Astrocyte (in vitro differentiated cells and primary cell): ENCODE results near the gene CHURC1. TPM values are rescaled to one million over a fixed set of nuclear protein-coding genes. Genes with fewer than 3 reads are reported as not detected.
A peak's percentile ranks its signal among the peaks of the same experiment; 100 is the strongest.

Experiments
- DNase-seq: peaks from one replicate; pipeline ENCODE4 v3.0.0-alpha.2; 2010; ENCODE audit warnings: low read depth
- FAIRE-seq: peaks from 2 replicates; lab custom pipeline; 2011; peaks lifted over from hg19 to GRCh38; lab: Jason Lieb, UNC
- H2AFZ ChIP-seq: 2 replicates; pipeline ENCODE4 v1.6.0; 2012; ENCODE audit warnings: low read depth, low read length, inconsistent platforms
- H3K27ac ChIP-seq: 2 replicates; pipeline ENCODE4 v1.5.1; 2011; ENCODE audit warnings: low read depth, low read length, inconsistent platforms
- H3K27me3 ChIP-seq: 2 replicates; pipeline ENCODE4 v1.6.0; 2011; ENCODE audit warnings: low read length, inconsistent platforms; ENCODE audit not compliant: insufficient read depth
- H3K36me3 ChIP-seq: 2 replicates; pipeline ENCODE4 v1.5.1; 2011; ENCODE audit warnings: low read length, inconsistent platforms; ENCODE audit not compliant: insufficient read depth
- H3K4me1 ChIP-seq: 2 replicates; pipeline ENCODE4 v1.5.1; 2011; ENCODE audit warnings: low read length, inconsistent platforms; ENCODE audit not compliant: insufficient read depth
- H3K4me2 ChIP-seq: 2 replicates; pipeline ENCODE4 v1.6.0; 2012; ENCODE audit warnings: low read length, inconsistent platforms
- H3K4me3 ChIP-seq: 2 replicates; pipeline ENCODE4 v1.5.1; 2011; ENCODE audit warnings: low read depth, mild to moderate bottlenecking, low read length, inconsistent platforms; ENCODE audit not compliant: insufficient read depth
- H3K79me2 ChIP-seq: 2 replicates; pipeline ENCODE4 v1.6.0; 2012; ENCODE audit warnings: mild to moderate bottlenecking, low read length, inconsistent platforms; ENCODE audit not compliant: insufficient read depth
- H3K9ac ChIP-seq: 2 replicates; pipeline ENCODE4 v1.6.0; 2012; ENCODE audit warnings: mild to moderate bottlenecking, low read length, inconsistent platforms
- H3K9me3 ChIP-seq: 2 replicates; pipeline ENCODE4 v1.5.1; 2012; ENCODE audit warnings: low read depth, mild to moderate bottlenecking, low read length, inconsistent platforms; ENCODE audit not compliant: insufficient read depth
- H4K20me1 ChIP-seq: 2 replicates; pipeline ENCODE4 v1.6.0; 2012; ENCODE audit warnings: low read length, inconsistent platforms; ENCODE audit not compliant: insufficient read depth
- H3K27ac Mint-ChIP-seq: one replicate; pipeline ENCODE4 v1.8.0; 2021; ENCODE audit warnings: mild to moderate bottlenecking, mixed read lengths; ENCODE audit not compliant: unreplicated experiment
- H3K27me3 Mint-ChIP-seq: one replicate; pipeline ENCODE4 v1.8.0; 2021; ENCODE audit warnings: low read depth, mixed read lengths; ENCODE audit not compliant: unreplicated experiment
- H3K36me3 Mint-ChIP-seq: one replicate; pipeline ENCODE4 v1.8.0; 2021; ENCODE audit warnings: low read depth, mixed read lengths; ENCODE audit not compliant: unreplicated experiment
- H3K4me1 Mint-ChIP-seq: one replicate; pipeline ENCODE4 v1.8.0; 2021; ENCODE audit warnings: low read depth, mixed read lengths; ENCODE audit not compliant: unreplicated experiment
- H3K4me3 Mint-ChIP-seq: one replicate; pipeline ENCODE4 v1.8.0; 2021; ENCODE audit warnings: mild to moderate bottlenecking, moderate library complexity, mixed read lengths; ENCODE audit not compliant: unreplicated experiment
- H3K9me3 Mint-ChIP-seq: one replicate; pipeline ENCODE4 v1.8.0; 2021; ENCODE audit warnings: mild to moderate bottlenecking, mixed read lengths; ENCODE audit not compliant: unreplicated experiment
- EZH2 ChIP-seq: IDR thresholded peaks from 2 replicates; pipeline ENCODE4 v1.6.1; 2012; ENCODE audit warnings: mild to moderate bottlenecking, low read length, inconsistent platforms; ENCODE audit not compliant: insufficient read depth
- total RNA-seq: library from RNA; stranded (reverse); gene quantifications from 2 replicates; pipeline ENCODE4 v1.2.1, GENCODE V29; 2021
- TF ChIP-seq, protein P1 (sequence below): IDR thresholded peaks from 2 replicates; pipeline ENCODE4 v1.5.1; 2011; ENCODE audit warnings: low read depth, mild to moderate bottlenecking, inconsistent platforms, low read length, moderate library complexity; ENCODE audit not compliant: insufficient read depth

Gene CHURC1
- total RNA-seq, 1 donor from 2014 or later: 48.1 TPM

DNA sequence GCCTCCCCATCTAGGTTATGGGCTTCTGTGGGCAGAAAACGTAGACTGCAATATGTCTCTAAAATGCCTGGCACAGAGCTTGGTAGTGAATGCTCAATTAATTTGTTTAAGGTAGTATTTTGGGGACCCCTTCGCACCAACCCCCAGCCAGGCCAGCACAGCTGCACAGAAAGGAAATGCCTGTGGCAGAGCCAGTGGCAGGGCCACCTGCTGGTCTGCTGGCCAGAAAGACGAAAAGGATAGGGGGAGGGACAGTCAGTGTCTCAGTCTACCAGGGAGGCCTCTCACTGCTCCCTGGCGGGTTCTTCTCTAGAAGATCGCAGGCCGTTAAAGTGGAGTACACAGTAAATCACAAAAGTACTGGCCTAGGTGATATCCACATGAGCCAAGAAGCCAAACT is 54.4 kb downstream of the CHURC1 start:
- Histone ChIP-seq H3K27ac (no peak overlapping the region), H3K9ac (no peak overlapping the region), H3K79me2 (peaks cover 4% of the 10 kb centered on the region), H2AFZ (no peak overlapping the region), H3K27me3 (no peaks in the 10 kb centered on the region), H3K4me1 (peaks cover 19% of the 10 kb centered on the region), H3K36me3 (no peaks in the 10 kb centered on the region), H4K20me1 (peaks cover 30% of the 10 kb centered on the region), H3K4me3 (no peak overlapping the region), H3K9me3 (no peaks in the 10 kb centered on the region), H3K4me2 (peak overlapping the region; percentile 55)
- DNase-seq (no peak), FAIRE-seq (no peak)
- H3K36me3 Mint-ChIP-seq: peaks cover 10% of the 10 kb centered on the region
- no peaks in the 10 kb centered on the region for H3K27me3 Mint-ChIP-seq
- no peak overlapping the region for H3K4me3 Mint-ChIP-seq
- no peak overlapping the region for H3K27ac Mint-ChIP-seq
- no peak for TF ChIP-seq EZH2
- TF ChIP-seq, protein P1, sequence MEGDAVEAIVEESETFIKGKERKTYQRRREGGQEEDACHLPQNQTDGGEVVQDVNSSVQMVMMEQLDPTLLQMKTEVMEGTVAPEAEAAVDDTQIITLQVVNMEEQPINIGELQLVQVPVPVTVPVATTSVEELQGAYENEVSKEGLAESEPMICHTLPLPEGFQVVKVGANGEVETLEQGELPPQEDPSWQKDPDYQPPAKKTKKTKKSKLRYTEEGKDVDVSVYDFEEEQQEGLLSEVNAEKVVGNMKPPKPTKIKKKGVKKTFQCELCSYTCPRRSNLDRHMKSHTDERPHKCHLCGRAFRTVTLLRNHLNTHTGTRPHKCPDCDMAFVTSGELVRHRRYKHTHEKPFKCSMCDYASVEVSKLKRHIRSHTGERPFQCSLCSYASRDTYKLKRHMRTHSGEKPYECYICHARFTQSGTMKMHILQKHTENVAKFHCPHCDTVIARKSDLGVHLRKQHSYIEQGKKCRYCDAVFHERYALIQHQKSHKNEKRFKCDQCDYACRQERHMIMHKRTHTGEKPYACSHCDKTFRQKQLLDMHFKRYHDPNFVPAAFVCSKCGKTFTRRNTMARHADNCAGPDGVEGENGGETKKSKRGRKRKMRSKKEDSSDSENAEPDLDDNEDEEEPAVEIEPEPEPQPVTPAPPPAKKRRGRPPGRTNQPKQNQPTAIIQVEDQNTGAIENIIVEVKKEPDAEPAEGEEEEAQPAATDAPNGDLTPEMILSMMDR: no peak
- H3K9me3 Mint-ChIP-seq: peaks cover 2% of the 10 kb centered on the region
- peaks cover 27% of the 10 kb centered on the region for H3K4me1 Mint-ChIP-seq

GRCh38 chr14:64970041-64970440 is 55.8 kb downstream of the CHURC1 start:
- no peaks in the 10 kb centered on the region for H3K36me3 ChIP-seq
- no peak overlapping the region for H3K4me2 ChIP-seq
- no peak overlapping the region for H3K9ac ChIP-seq
- FAIRE-seq (no peak), DNase-seq (no peak)
- peaks cover 27% of the 10 kb centered on the region for H3K4me1 Mint-ChIP-seq
- peaks cover 19% of the 10 kb centered on the region for H3K4me1 ChIP-seq
- H3K36me3 Mint-ChIP-seq: peaks cover 8% of the 10 kb centered on the region
- H4K20me1 ChIP-seq: peaks cover 30% of the 10 kb centered on the region
- H3K9me3 ChIP-seq: no peaks in the 10 kb centered on the region
- H3K4me3 ChIP-seq: no peak overlapping the region
- H3K27me3 ChIP-seq: no peaks in the 10 kb centered on the region
- no peaks in the 10 kb centered on the region for H3K27me3 Mint-ChIP-seq
- peaks cover 4% of the 10 kb centered on the region for H3K79me2 ChIP-seq
- TF ChIP-seq, protein P1: no peak
- no peak for TF ChIP-seq EZH2
- H3K4me3 Mint-ChIP-seq: peak overlapping the region; percentile 85
- H3K27ac Mint-ChIP-seq: no peak overlapping the region
- peaks cover 2% of the 10 kb centered on the region for H3K9me3 Mint-ChIP-seq
- no peak overlapping the region for H3K27ac ChIP-seq
- no peak overlapping the region for H2AFZ ChIP-seq

GRCh38 chr14:64970776-64971477 is 56.7 kb downstream of the CHURC1 start:
- Mint-ChIP-seq H3K36me3 (peaks cover 8% of the 10 kb centered on the region), H3K27ac (peak overlapping the region; percentile 12), H3K4me3 (peak overlapping the region; percentile 85), H3K9me3 (peaks cover 2% of the 10 kb centered on the region), H3K27me3 (peaks cover under 1% of the 10 kb centered on the region), H3K4me1 (peaks cover 25% of the 10 kb centered on the region)
- Histone ChIP-seq H3K4me1 (peaks cover 19% of the 10 kb centered on the region), H3K36me3 (no peaks in the 10 kb centered on the region), H4K20me1 (peaks cover 30% of the 10 kb centered on the region), H2AFZ (peak overlapping the region; percentile 63), H3K9me3 (no peaks in the 10 kb centered on the region), H3K27ac (no peak overlapping the region), H3K4me3 (peak overlapping the region; percentile 61), H3K9ac (peak overlapping the region; percentile 78), H3K27me3 (no peaks in the 10 kb centered on the region), H3K79me2 (peaks cover 4% of the 10 kb centered on the region), H3K4me2 (peak overlapping the region; percentile 93)
- DNase-seq (no peak), FAIRE-seq (no peak)
- TF ChIP-seq, protein P1: no peak
- no peak for TF ChIP-seq EZH2
